HCT116 (cell line): ENCODE measurements around the gene LYRM4.

ENCODE experiments used
- CTCF ChIP-seq, 3 experiments: fragments of 200-600 bp in 1 of 3; sonication (generic) in 1 of 3; IDR thresholded peaks in 2 of 3; conservative IDR thresholded peaks in 1 of 3; 2 replicates each; pipeline ENCODE4 v1.5.1; 2012 to 2017; ENCODE audit warnings: low read depth in 2 of 3, low read length in 2 of 3, antibody characterized with exemption in 1 of 3, borderline replicate concordance in 1 of 3, control low read depth in 1 of 3, mild to moderate bottlenecking in 1 of 3, mixed read lengths in 1 of 3, mixed run types in 1 of 3, moderate library complexity in 1 of 3; ENCODE audit not compliant: insufficient read depth in 1 of 3
- POLR2A ChIP-seq: IDR thresholded peaks from 2 replicates; pipeline ENCODE4 v1.7.0; 2011; ENCODE audit warnings: borderline replicate concordance; ENCODE audit not compliant: insufficient read depth, insufficient read length; ENCODE audit errors: extremely low read depth
- SP1 ChIP-seq: IDR thresholded peaks from 2 replicates; pipeline ENCODE4 v1.6.1; 2012; ENCODE audit warnings: low read depth
- YY1 ChIP-seq: IDR thresholded peaks from 2 replicates; pipeline ENCODE4 v1.6.1; 2011; ENCODE audit warnings: low read length, low read depth, moderate library complexity, mild to moderate bottlenecking; ENCODE audit not compliant: insufficient replicate concordance; ENCODE audit errors: extremely low read depth

DNA sequence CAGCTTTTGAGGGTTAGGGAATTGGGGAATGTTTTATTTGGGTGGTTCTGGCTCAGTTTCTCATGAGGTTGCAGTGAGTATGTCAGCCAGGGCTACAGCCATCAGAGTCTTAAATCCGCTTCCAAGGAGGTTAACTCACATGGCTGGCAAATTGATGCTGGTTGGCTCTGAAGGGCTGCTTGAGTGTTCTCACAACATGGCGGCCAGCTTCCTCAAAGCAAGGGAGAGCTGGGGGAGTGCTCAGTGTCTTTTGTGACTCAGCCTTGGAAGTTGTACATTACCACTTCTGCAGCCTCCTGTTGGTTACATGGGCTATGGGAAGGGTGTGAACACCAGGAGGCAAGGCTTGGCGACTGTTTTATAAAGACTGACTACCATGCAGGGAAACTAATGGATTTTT, 193.4 kb downstream of the LYRM4 start:
- TF ChIP-seq CTCF (IDR thresholded peaks at IDR 0.05 in 2 of 3, conservative IDR thresholded peaks at IDR 0.05 in 1 of 3; ENCODE audit: borderline replicate concordance in 1 of 3, insufficient read depth in 1 of 3, low read depth in 2 of 3, low read length in 2 of 3) (no peak), SP1 (no peak), POLR2A (no peak), YY1 (no peak)
